Measurements from ENCODE around the gene MINDY2. TPM values are rescaled to one million over a fixed set of nuclear protein-coding genes. Genes with fewer than 3 reads are reported as not detected.

Gene MINDY2
- total RNA-seq, 1 experiment from 2014 or later, result 6.8 TPM

GRCh38 chr15:58758141-58758540 lies 13.0 kb upstream of the MINDY2 start:
- TF ChIP-seq TCF7L2 (IDR thresholded peaks at IDR 0.05; ENCODE audit: low read depth, low read length) (no peak), REST (IDR thresholded peaks at IDR 0.05; ENCODE audit: insufficient read depth in 1 of 2, low read depth in 2 of 2, low read length in 1 of 2) (no peak), POLR2AphosphoS5 (IDR thresholded peaks at IDR 0.05; ENCODE audit: low read depth, low read length) (no peak)
- TF ChIP-seq, protein P1, sequence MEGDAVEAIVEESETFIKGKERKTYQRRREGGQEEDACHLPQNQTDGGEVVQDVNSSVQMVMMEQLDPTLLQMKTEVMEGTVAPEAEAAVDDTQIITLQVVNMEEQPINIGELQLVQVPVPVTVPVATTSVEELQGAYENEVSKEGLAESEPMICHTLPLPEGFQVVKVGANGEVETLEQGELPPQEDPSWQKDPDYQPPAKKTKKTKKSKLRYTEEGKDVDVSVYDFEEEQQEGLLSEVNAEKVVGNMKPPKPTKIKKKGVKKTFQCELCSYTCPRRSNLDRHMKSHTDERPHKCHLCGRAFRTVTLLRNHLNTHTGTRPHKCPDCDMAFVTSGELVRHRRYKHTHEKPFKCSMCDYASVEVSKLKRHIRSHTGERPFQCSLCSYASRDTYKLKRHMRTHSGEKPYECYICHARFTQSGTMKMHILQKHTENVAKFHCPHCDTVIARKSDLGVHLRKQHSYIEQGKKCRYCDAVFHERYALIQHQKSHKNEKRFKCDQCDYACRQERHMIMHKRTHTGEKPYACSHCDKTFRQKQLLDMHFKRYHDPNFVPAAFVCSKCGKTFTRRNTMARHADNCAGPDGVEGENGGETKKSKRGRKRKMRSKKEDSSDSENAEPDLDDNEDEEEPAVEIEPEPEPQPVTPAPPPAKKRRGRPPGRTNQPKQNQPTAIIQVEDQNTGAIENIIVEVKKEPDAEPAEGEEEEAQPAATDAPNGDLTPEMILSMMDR (IDR thresholded peaks at IDR 0.05), result peak; percentile 49; the same call in 1 of the 2 replicates
- Histone ChIP-seq H3K4me1 (ENCODE audit: control insufficient read depth, insufficient read depth, low read length) (no peaks in the 10 kb centered on the region), H3K27ac (ENCODE audit: low read length) (no peak overlapping the region), H3K36me3 (ENCODE audit: control insufficient read depth, insufficient read depth, low read length) (no peaks in the 10 kb centered on the region), H3K9me3 (ENCODE audit: control insufficient read depth, insufficient read depth, low read depth, low read length) (no peaks in the 10 kb centered on the region), H3K27me3 (ENCODE audit: control insufficient read depth, insufficient read depth, low read length) (no peaks in the 10 kb centered on the region), H3K4me3 (ENCODE audit: low read depth in 2 of 2, low read length in 2 of 2) (no peak overlapping the region)
- ATAC-seq, result peak; percentile 78
- ChIA-PET POLR2A (no interaction called here), CTCF (interaction anchor here (1.7 kb wide), 1 partner anchor 13 kb away, joined by 5 read pairs; the partner anchor contains the start of gene MINDY2)
- in situ Hi-C loops (cut with HindIII; ENCODE audit: low pct_unique_long_range_greater_than_20kb, low sequenced_read_pairs) (no loop called here), intact Hi-C loops (cut with micrococcal nuclease; ENCODE audit: unreplicated experiment) (loop anchor here (10.0 kb wide), 1 partner anchor 533 kb away; no protein-coding TSS in a partner anchor)
- DNase-seq (ENCODE audit: low read depth, low spot score), result no peak
- BruUV-seq (replicated peaks), result no TSS peak

- H3K4me3 ChIP-seq (ENCODE audit: low read depth in 2 of 2, low read length in 2 of 2), result no peak overlapping the region
- intact Hi-C loops (cut with micrococcal nuclease; ENCODE audit: unreplicated experiment), result no loop called here
- ATAC-seq (no peak), DNase-seq (ENCODE audit: low read depth, low spot score) (no peak)
- H3K9me3 ChIP-seq (ENCODE audit: control insufficient read depth, insufficient read depth, low read depth, low read length), result no peaks in the 10 kb centered on the region; the same call in 1 of the 2 replicates
- in situ Hi-C loops (cut with HindIII; ENCODE audit: low pct_unique_long_range_greater_than_20kb, low sequenced_read_pairs), result no loop called here
- BruUV-seq (replicated peaks), result no TSS peak
- TF ChIP-seq POLR2AphosphoS5 (IDR thresholded peaks at IDR 0.05; ENCODE audit: low read depth, low read length) (no peak), TCF7L2 (IDR thresholded peaks at IDR 0.05; ENCODE audit: low read depth, low read length) (no peak), SIN3A (IDR thresholded peaks at IDR 0.05; ENCODE audit: borderline replicate concordance, insufficient read depth, low read depth, low read length) (no peak), REST (IDR thresholded peaks at IDR 0.05; ENCODE audit: insufficient read depth in 1 of 2, low read depth in 2 of 2, low read length in 1 of 2) (no peak)
- TF ChIP-seq, protein P1 (IDR thresholded peaks at IDR 0.05), result no peak
- no peaks in the 10 kb centered on the region for H3K27me3 ChIP-seq (ENCODE audit: control insufficient read depth, insufficient read depth, low read length)
- H3K36me3 ChIP-seq (ENCODE audit: control insufficient read depth, insufficient read depth, low read length), result no peaks in the 10 kb centered on the region
- H3K4me1 ChIP-seq (ENCODE audit: control insufficient read depth, insufficient read depth, low read length), result no peaks in the 10 kb centered on the region
- ChIA-PET CTCF (no interaction called here), POLR2A (interaction anchor here (0.7 kb wide), 1 partner anchor 50 kb away, joined by 11 read pairs; no protein-coding TSS in a partner anchor)
- no peak overlapping the region for H3K27ac ChIP-seq (ENCODE audit: low read length)
Observed at GRCh38 chr15:58760385-58761009, 10.6 kb upstream of the MINDY2 start.
